Measurements from ENCODE around the gene XIAP.
"Not testable (repeated sequence)": the region's sequence is repeated elsewhere in the genome, so short reads cannot be mapped to it uniquely, and the experiment has no call there.

XIAP gene

DNA sequence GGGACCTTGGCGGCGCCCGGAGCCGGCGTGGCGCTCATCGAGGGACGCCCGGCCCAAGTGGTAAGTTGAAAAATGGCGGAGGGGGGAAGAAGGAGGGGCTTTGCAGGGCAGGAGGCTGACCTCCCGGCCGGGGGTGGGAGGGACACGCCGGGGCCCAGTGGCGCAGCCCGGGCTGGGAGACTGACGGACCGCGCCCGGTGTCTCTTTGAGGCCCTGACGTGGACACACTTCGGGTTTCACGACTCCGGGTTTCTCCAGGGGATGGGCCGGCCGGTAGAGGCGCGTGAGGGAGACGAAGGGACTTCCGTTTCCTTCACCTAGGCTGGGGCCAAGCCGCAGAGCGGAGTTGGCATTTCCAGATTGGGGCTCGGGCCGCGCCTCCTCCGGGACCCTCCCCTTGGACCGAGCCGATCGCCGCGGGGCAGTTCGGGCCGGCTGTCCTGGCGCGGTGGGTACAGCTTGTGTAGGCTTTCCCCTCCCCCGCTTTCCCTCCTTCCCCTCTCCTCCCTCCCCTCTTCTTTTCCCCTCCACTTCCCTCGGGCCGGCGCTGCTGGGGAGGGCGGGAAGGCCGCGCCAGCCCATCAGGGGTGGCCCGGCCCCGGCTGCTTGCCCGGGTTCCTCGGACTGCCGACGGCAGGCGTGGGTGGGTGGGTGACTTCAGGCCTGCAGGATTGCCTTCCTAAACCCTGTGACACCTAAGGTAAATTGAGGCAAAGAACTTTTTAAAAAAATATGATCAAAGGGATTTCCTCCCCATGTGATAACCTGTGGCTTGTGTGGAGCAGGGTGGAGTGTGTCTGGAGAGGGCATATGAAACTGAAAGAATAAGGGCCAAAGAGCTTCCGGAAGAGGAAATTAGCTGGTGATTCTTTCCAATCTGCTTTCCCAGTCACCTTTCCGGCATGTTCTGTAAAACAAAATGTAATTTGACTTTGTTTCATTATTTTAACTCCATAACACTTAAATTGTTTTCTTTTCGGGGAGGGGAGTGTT, at the start of gene XIAP:
Gene XIAP (plus strand): TSS at position 208 of the 993 bp plus-strand sequence. CDS start 25,610 bp downstream, outside the sequence.
- peak; percentile 44 to 57 for DNase-seq

DNA sequence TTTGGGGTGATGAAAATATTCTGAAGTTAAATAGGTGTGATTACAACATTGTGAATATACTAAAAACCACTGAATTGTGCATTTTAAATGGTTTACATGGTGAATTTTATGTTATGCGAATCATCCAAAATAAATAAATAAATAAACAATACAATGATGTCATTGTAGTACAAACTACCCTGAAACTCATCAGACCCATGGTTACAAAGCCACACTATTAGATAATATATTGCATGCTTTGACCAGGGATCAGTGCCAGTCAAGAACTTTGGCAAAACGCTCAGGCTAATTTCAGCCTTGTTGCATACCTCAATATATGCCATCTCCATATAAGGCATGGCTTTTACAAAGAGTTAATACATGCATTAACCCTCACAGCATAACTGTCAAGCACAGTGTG, 45.5 kb upstream of the XIAP start:
- no peak for DNase-seq

- DNase-seq, result not testable (repeated sequence)
These were observed 44.9 kb upstream of the XIAP start for GRCh38 chrX:123814934-123815394.

GRCh38 chrX:123817288-123817894, 42.5 kb upstream of the XIAP start:
- DNase-seq, result no peak

DNA sequence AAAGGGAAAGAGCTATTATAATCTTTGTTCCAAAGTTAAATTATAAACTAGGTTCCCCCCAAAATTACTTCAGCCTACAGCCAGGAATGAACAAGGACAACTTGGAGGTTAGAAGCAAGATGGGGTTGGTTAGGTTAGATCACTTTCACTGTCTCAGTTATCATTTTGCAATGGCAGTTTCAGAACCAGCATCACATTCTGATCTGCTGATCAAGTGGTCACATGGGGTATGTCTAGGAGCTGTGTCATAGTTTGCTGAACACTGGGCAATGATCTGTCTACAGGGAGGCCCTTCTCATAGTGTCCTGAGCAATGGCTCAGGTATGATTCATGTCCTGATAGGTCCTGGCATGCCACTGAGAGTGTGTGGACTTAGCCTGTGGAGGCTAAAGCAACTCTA, 41.6 kb upstream of the XIAP start:
- no peak for DNase-seq

GRCh38 chrX:123822965-123823364, 36.9 kb upstream of the XIAP start:
- no peak for DNase-seq

- DNase-seq, result no peak
These were observed 29.5 kb upstream of the XIAP start for GRCh38 chrX:123830309-123830708.

GRCh38 chrX:123833387-123833786, 26.5 kb upstream of the XIAP start:
- DNase-seq, result peak; percentile 30 to 57

DNA sequence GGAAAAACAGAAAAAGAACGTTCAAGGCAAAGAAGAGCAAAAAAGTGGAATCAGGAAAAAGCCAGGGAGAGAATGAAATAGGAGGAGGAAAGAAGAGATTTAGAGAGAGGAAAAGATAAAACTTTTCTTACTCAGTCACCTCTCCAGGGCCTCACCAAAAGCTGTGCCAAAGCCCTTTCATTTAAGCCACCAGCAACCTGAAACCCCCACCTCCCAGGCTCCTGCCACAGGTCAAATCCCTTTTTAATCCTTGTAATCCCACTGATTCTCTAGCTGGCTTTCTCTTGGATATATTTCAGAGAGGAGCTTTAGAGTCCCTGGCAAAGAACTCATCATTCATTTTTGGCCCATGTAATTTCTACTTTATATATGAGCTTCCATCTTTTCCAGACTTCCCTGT, 25.7 kb upstream of the XIAP start:
- DNase-seq, result no peak

- DNase-seq, result no peak
These were observed 24.0 kb upstream of the XIAP start for GRCh38 chrX:123835661-123836371.

DNA sequence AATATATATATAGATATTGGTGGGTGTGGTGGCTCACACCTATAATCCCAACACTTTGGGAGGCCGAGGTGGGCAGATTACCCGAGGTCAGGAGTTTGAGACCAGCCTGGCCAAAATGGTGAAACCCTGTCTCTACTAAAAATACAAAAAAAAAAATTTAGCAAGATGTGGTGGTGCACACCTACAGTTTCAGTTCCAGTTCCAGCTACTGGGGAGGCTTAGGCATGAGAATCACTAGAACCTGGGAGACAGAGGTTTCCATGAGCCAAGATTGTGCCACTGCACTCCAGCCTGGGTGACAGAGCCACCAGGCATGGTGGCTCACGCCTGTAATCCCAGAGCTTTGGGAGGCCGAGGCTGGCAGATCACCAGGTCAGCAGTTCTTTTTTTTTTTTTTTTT, 14.7 kb upstream of the XIAP start:
- not testable (repeated sequence) for DNase-seq

GRCh38 chrX:123846577-123847038, 13.2 kb upstream of the XIAP start:
- no peak for DNase-seq

DNA sequence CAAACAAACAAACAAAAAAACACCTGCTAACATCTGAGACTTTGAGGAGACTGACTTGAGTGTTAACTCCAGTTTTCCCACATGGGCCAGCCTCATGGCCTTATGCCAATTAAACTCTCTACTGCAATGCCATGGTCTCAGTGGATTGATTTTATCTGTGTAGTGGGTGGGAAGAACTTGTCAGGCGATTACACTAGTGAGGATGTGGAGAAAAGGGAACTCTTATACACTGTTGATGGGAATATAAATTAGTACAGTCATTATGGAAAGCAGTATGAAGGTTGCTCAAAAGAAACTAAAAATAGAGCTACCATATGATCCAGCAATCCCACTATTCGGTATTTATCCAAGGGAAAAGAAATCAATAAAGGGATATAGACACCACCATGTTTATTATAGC, 12.8 kb upstream of the XIAP start:
- DNase-seq, result no peak

DNA sequence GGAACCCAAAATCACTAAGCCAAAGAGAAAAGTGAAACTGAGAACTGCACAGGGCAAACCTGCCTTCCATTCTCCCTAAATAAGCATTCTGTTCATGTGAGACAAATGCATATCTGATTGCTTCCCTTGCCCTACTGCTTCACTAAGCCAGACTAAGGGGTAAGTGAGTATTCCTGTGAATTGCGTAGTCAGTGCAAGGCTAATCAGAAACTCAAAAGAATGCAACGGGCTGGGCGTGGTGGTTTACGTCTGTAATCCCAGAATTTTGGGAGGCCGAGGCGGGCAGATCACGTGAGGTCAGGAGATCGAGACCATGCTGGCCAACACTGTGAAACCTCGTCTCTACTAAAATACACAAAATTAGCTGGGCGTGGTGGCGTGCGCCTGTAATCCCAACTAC, 10.8 kb upstream of the XIAP start:
- DNase-seq, result no peak

DNA sequence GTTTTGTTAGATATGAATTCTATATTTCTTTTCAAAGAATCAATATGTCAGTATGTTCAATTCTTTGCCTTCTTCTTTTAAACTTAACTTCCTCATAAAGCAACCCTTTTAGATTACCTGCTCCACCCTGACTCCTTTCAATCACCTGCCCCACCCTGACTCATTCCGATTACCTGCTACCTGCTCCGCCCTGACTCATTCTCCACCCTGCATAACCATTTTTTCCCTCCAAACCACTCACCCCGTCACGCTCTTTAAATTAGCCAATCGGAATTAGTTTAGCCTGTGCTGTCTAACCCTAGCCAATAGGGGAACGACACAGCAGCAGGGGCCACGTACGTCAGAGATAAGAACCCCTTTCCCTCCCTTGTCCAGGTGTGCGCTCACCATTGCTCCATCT, 9.9 kb upstream of the XIAP start:
- not testable (repeated sequence) for DNase-seq

- DNase-seq, result no peak
These were observed 8.8 kb upstream of the XIAP start for GRCh38 chrX:123851079-123851478.

DNA sequence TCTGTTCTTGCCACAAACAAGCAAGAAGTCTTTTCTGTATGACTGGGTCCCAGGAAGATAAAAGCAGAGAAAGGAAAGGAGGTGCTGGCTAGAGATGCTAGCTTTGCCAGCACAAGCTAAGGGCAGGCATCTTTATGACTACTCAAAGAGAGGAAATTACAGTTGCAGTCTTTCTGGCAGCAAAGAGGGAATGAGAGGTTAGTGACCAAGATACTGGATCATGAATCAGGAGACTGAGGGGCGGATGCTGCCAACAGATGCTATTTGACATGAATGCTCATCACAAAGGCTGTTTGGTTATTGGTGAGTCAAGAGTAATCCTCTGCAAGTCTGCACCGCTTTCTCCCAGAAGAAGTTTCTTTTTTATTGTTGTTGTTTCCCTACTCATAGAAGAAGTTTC, 5.5 kb upstream of the XIAP start:
- no peak for DNase-seq

DNA sequence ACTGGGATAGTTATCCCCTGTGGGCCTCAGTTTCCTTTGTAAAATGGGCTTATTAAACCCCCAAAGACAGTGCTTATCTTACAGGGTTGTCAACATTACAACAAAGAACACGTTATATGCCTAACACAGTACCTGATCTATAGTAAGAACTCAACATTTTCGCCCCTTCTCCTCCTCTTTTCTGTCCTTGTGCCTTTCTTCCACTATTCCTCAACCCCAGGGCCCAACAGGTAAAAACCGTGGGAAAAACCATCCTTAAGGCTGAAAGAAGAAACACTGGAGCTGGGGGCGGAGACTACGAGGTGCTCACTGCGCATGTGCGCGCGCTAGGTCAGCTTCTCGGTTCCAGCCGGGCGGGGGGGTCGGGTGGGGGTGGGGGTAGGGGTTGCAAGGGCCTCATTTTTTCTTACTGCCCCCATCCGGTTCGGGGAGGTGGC, 426 bp upstream of the XIAP start:
- peak; percentile 52 to 61 for DNase-seq

DNA sequence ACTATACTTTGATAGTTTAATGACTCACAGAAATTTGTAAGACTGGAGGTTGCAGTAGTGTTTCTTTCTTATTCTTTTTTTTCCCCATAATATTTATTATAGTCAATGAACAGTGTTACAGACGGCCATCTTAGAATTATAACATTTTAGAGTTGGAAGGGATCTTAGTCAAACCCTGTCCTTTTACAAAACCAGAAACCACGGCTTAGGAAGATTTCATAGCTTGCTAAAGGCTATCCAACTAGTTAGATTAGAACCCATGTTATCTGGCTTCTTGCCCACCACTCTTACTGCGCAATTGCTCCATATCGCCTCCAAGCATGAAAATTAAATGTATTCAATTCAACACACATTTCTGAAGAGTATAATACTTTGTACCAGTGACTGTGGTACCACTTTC, 1.1 kb downstream of the XIAP start:
- no peak for DNase-seq

- DNase-seq, result no peak
These were observed 9.6 kb downstream of the XIAP start for GRCh38 chrX:123869488-123869887.

DNA sequence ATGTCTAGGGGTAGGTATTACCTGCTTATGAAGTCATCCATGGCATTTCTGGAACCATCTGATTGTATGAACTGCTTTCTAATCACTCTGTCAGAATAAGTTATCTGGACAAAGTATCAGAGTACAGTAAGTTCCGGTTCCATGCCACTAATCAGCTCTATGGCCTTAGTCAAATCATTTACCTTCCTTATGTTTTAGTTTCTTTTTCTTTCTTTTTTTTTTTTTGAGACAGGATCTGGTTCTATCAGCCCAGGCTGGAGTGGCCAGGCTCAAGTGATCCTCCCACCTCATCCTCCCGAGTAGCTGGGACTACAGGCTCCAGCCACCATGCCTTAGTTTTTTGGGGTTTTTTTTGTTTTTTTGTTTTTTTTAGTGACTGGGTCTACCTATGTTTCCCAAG, 11.5 kb downstream of the XIAP start:
- DNase-seq, result no peak

DNA sequence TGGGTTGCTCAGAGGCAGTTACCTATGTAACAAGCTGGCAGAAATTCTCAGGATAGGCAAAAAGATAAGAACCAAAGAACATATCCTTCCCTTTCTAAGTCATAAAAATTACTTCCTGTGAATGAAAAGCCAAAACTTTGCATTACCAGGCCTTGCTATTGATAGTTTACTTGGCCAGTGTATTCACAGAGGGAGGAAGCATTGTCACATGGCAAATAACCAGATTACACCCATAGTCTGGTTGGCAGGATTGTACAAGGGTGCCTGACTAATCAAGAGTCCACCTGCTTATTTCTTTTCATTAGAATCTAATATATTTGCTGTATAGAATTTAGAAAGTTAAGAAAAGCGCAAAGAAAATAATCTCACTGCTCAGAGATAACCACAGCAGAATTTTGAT, 14.1 kb downstream of the XIAP start:
- DNase-seq, result no peak

- DNase-seq, result no peak
These were observed 16.3 kb downstream of the XIAP start for GRCh38 chrX:123876177-123876576.

Data from activated CD4-positive, alpha-beta T cell treated with anti-CD3 and anti-CD28 coated beads for 4 hours (primary cell).